ENCODE data around the gene DPP7. TPM values are rescaled to one million over a fixed set of nuclear protein-coding genes. Genes with fewer than 3 reads are reported as not detected.
"Not testable (repeated sequence)": the region's sequence is repeated elsewhere in the genome, so short reads cannot be mapped to it uniquely, and the experiment has no call there.

DPP7 gene
- total and polyA plus RNA-seq, 2 donors (not counting 1 experiment from before 2014, with no cell fraction given), result 324 to 506 TPM

DNA sequence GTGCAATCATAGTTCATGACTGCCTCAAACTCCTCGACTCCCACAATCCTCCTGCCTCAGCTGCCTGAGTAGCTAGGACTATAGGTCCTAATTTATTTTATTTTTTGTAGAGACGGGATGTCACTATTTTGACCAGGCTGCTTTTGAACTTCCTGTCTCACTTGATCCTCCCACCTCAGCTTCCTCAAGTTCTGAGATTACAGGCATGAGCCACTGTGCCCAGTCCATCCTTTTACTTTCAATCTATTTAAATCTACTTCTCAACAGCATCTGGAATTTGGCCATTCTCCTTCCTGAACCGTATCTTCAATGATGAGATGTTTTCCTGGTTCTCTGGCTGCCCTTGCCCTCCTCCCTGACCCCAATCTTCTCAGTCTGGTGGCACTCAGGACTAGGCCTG lies 12.3 kb upstream of the DPP7 start:
- H3K27me3 Mint-ChIP-seq, result no peaks in the 10 kb centered on the region
- peak overlapping the region; percentile 71 to 93 for H3K27ac ChIP-seq (ENCODE audit: low read length in 2 of 2)
- ATAC-seq (ENCODE audit: low read depth) (no peak), DNase-seq (peak; percentile 37)
- H3K9me3 ChIP-seq (ENCODE audit: control extremely low read depth in 1 of 3, control insufficient read depth in 2 of 3, insufficient read depth in 1 of 3, low read length in 2 of 3), result peaks cover 0 to 8% (median 0%) of the 10 kb centered on the region in 3 donors
- 15% methylated on average over 1 of the region's 3 CpGs for WGBS (ENCODE audit: insufficient coverage)
- H3K4me3 Mint-ChIP-seq, result peak overlapping the region; percentile 89
- H3K4me3 ChIP-seq (ENCODE audit: control extremely low read depth in 1 of 5, extremely low read depth in 1 of 5, insufficient read depth in 1 of 5, low read depth in 2 of 5, low read length in 4 of 5), result peak overlapping the region in 4 of 5 experiments; percentile 43 to 69 (median 50)
- no peaks in the 10 kb centered on the region for H3K27me3 ChIP-seq (replicated peaks in 1 of 4; ENCODE audit: control extremely low read depth in 1 of 4, control insufficient read depth in 3 of 4, insufficient read depth in 4 of 4, low read length in 3 of 4)
- no peaks in the 10 kb centered on the region for H3K9me3 Mint-ChIP-seq (ENCODE audit: insufficient read depth)
- peaks cover 52 to 56% of the 10 kb centered on the region in 2 donors for H3K4me1 ChIP-seq (ENCODE audit: control insufficient read depth in 2 of 2, insufficient read depth in 2 of 2, low read length in 2 of 2)
- intact Hi-C loops (cut with micrococcal nuclease), result loop anchor here (5.0 kb wide), 2 partner anchors 39 to 61 kb away; partner anchors contain the start of genes ANAPC2, MAN1B1 and SSNA1
- H3K36me3 ChIP-seq (replicated peaks in 1 of 2; ENCODE audit: control extremely low read depth in 1 of 2, control insufficient read depth in 1 of 2, extremely low read depth in 1 of 2, insufficient read depth in 2 of 2, low read length in 1 of 2), result no peaks in the 10 kb centered on the region
- POLR2A ChIA-PET, result no interaction called here
- H3K4me1 Mint-ChIP-seq, result peaks cover 49% of the 10 kb centered on the region
- no peak for TF ChIP-seq CTCF (IDR thresholded peaks at IDR 0.05)
- TF ChIP-seq EZH2 (IDR thresholded peaks at IDR 0.05; ENCODE audit: borderline replicate concordance, insufficient read depth, low read depth, low read length, poor library complexity, severe bottlenecking), result no peak
- peaks cover 30% of the 10 kb centered on the region for H3K79me2 ChIP-seq (ENCODE audit: control insufficient read depth, insufficient read depth, low read length)
- H3K9ac ChIP-seq (ENCODE audit: low read length), result peak overlapping the region; percentile 84
- CTCF ChIA-PET, result interaction anchor here (0.8 to 2.3 kb wide), 6 partner anchors 8 to 176 kb away, joined by 3 to 8 read pairs (median 3); partner anchors contain the start of gene RNF224
- H3K27ac Mint-ChIP-seq, result peak overlapping the region; percentile 95
- H3K4me2 ChIP-seq (replicated peaks; ENCODE audit: low read depth, low read length, poor library complexity, severe bottlenecking), result peak overlapping the region; percentile 94
- peak overlapping the region; percentile 41 for H2AFZ ChIP-seq (ENCODE audit: insufficient read depth, low read depth, low read length, poor library complexity, severe bottlenecking)
- H4K20me1 ChIP-seq (ENCODE audit: control insufficient read depth, insufficient read depth, low read length, poor library complexity, severe bottlenecking), result no peaks in the 10 kb centered on the region

GRCh38 chr9:137123952-137124462 lies 9.5 kb upstream of the DPP7 start:
- H4K20me1 ChIP-seq (ENCODE audit: control insufficient read depth, insufficient read depth, low read length, poor library complexity, severe bottlenecking); H3K4me3 ChIP-seq (ENCODE audit: control extremely low read depth in 1 of 5, extremely low read depth in 1 of 5, insufficient read depth in 1 of 5, low read depth in 2 of 5, low read length in 4 of 5); H3K9me3 Mint-ChIP-seq (ENCODE audit: insufficient read depth); H3K36me3 ChIP-seq (replicated peaks in 1 of 2; ENCODE audit: control extremely low read depth in 1 of 2, control insufficient read depth in 1 of 2, extremely low read depth in 1 of 2, insufficient read depth in 2 of 2, low read length in 1 of 2); POLR2A ChIA-PET; H3K27me3 Mint-ChIP-seq; H3K4me3 Mint-ChIP-seq; H3K27me3 ChIP-seq (replicated peaks in 1 of 4; ENCODE audit: control extremely low read depth in 1 of 4, control insufficient read depth in 3 of 4, insufficient read depth in 4 of 4, low read length in 3 of 4); ATAC-seq (ENCODE audit: low read depth); DNase-seq; H3K9me3 ChIP-seq (ENCODE audit: control extremely low read depth in 1 of 3, control insufficient read depth in 2 of 3, insufficient read depth in 1 of 3, low read length in 2 of 3); H3K9ac ChIP-seq (ENCODE audit: low read length); H2AFZ ChIP-seq (ENCODE audit: insufficient read depth, low read depth, low read length, poor library complexity, severe bottlenecking); H3K27ac Mint-ChIP-seq: not testable (repeated sequence)
- intact Hi-C loops (cut with micrococcal nuclease), result loop anchor here (5.0 kb wide), 1 partner anchor 33 kb away; no protein-coding TSS in a partner anchor
- Histone ChIP-seq H3K27ac (ENCODE audit: low read length in 2 of 2) (peak overlapping the region in 1 of 2 donors; percentile 84), H3K79me2 (ENCODE audit: control insufficient read depth, insufficient read depth, low read length) (peaks cover 28% of the 10 kb centered on the region), H3K4me1 (ENCODE audit: control insufficient read depth in 2 of 2, insufficient read depth in 2 of 2, low read length in 2 of 2) (peaks cover 58 to 66% of the 10 kb centered on the region in 2 donors), H3K4me2 (replicated peaks; ENCODE audit: low read depth, low read length, poor library complexity, severe bottlenecking) (peak overlapping the region; percentile 47)
- 71% methylated on average over 3 of the region's 5 CpGs for WGBS (ENCODE audit: insufficient coverage)
- peaks cover 55% of the 10 kb centered on the region for H3K4me1 Mint-ChIP-seq
- CTCF ChIA-PET, result interaction anchor here (1.1 to 1.6 kb wide), 3 partner anchors 113 to 125 kb away, joined by 3 to 6 read pairs (median 3); no protein-coding TSS in a partner anchor
